GM18951 (cell line): ENCODE data around the gene KRTAP5-8.
"Not testable (repeated sequence)": the region's sequence is repeated elsewhere in the genome, so short reads cannot be mapped to it uniquely, and the experiment has no call there.

Experiments used
- POLR2A ChIP-seq: IDR thresholded peaks from 4 replicates; pipeline ENCODE4 v1.6.1; 2011; ENCODE audit warnings: mild to moderate bottlenecking; ENCODE audit not compliant: insufficient read length, insufficient read depth; ENCODE audit errors: extremely low read depth
- in situ Hi-C: fragments of 300-500 bp; cut with MboI; formaldehyde crosslinking; loops from one replicate; pipeline ENCODE4 v1.12.0; 2022; ENCODE audit warnings: low sequenced_read_pairs, mixed read lengths, inconsistent platforms; ENCODE audit not compliant: unreplicated experiment

The KRTAP5-8 gene

DNA sequence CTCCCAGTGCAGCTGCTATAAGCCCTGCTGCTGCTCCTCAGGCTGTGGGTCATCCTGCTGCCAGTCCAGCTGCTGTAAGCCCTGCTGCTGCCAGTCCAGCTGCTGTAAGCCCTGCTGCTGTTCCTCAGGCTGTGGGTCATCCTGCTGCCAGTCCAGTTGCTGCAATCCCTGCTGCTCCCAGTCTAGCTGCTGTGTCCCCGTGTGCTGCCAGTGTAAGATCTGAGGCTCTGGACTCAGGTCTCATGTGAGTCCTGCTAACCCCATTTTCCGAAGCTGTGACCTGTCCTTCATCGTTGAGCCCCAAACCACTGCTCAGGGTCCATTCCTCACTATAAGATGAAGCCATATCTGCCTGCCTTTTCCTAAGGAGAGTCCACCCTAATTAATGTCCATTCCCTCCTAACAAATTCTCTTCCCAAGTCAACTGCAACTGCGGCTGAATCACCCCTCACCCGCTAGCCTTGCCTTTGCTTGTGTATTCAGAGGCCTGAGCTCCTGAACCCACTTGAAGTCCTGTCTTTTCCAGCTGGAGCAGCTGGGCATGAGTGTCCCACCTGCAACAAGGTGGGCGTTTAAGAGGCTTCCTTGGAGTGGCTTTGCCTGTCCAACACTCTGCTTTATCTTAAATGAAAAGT lies 10.1 kb upstream of the KRTAP5-8 start:
- in situ Hi-C loops, result no loop called here

GRCh38 chr11:71530602-71531001 lies 7.2 kb upstream of the KRTAP5-8 start:
- no peak for TF ChIP-seq POLR2A
- in situ Hi-C loops, result no loop called here

More for the DNA sequence above, 10.1 kb upstream of the KRTAP5-8 start:
- no peak for TF ChIP-seq POLR2A

- no peak for TF ChIP-seq POLR2A
- in situ Hi-C loops, result no loop called here
Measured at GRCh38 chr11:71532036-71532610, 5.7 kb upstream of the KRTAP5-8 start.

- in situ Hi-C loops, result not testable (repeated sequence)
Measured at GRCh38 chr11:71534711-71535608, 2.9 kb upstream of the KRTAP5-8 start.

DNA sequence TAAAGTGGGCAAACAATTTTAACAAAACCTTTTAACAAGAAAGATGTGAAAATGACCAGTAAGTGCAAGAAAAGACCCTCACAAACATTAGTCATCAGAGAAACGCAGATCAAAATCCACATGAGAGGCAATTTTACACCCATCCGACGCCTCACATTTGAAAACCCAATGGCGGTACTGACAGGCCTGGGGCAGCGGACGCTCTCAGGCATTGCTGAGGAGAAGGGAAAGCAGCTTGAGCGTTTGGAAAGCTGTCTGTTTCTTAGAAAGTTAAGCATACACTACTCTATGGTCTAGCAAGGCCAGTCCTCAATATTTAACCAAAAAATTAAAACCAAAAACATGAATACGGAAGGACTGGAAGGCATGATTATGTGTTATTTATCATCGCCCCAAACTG lies 2.0 kb upstream of the KRTAP5-8 start:
- in situ Hi-C loops, result no loop called here
- no peak for TF ChIP-seq POLR2A

GRCh38 chr11:71537537-71537936 lies 288 bp upstream of the KRTAP5-8 start:
- TF ChIP-seq POLR2A, result no peak
- in situ Hi-C loops, result no loop called here

DNA sequence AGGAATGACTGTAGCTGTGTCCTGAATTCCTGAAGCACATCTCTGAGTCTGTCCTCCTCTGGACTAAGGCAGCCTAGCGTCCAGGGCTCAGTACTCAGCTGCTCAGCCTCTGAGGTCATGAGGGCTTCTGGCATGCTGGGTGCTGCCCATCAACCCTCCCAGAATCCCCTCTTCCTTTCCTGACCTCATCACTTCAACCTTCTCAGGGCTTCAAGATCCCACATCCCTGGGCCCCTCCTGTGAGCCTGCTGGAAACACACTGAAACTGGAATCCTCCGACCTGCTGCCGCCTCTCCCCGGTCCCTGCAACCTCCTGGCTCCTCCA lies 803 bp downstream of the KRTAP5-8 start:
- no peak for TF ChIP-seq POLR2A
- in situ Hi-C loops, result no loop called here

GRCh38 chr11:71539017-71539416 lies 1.2 kb downstream of the KRTAP5-8 start:
- in situ Hi-C loops, result no loop called here
- no peak for TF ChIP-seq POLR2A

DNA sequence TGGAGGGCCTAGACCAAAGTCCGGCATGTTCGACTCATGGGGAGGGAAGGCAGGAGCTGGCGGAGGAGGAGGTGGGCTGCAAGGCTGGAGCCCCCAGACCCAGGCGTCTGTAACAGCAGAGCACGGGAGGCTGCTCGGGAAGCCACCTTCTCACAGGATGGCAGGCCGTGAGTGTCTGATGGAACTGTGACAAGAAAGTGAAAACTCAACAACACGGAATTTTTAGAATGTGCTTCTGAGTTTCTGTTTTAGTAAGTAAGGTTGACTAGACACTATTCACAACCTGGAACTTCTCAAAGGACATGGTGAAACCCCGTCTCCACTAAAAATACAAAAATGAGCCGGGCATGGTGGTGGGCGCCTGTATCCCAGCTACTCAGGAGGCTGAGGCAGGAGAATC lies 2.1 kb downstream of the KRTAP5-8 start:
- in situ Hi-C loops, result not testable (repeated sequence)

DNA sequence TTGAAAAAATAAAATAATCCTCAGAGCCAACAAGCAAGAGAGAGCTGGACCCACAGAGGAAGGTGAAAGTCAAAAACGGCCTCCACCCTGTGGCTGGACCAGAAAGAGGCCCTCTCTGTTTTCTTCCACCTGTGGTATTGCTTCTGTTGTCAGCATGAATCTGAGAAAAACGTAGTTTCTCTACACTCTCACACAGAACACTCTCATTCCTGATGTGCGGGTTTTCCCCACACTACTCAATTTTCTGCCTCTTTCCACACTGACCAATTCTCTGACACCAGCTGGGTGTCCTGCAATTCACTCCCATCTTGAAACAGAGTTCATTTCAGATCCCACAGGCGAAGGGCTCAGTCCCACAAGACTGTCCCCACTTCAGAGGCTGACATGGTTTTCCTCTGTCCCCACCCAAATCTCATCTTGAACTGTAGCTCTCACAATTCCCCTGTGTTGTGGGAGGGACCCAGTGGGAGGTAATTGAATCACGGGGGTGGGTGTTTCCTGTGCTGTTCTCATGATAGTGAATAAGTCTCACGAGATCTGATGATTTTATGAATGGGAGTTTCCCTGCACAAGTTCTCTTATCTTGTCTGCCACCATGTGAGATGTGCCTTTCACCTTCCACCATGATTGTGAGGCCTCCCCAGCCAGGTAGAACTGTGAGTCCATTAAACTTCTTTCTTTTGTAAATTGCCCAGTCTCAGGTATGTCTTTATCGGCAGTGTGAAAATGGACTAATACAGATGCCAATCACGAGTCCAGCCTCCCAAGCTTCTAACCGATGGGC lies 2.9 kb downstream of the KRTAP5-8 start:
- in situ Hi-C loops, result not testable (repeated sequence)

GRCh38 chr11:71542382-71542781 lies 4.6 kb downstream of the KRTAP5-8 start:
- TF ChIP-seq POLR2A, result no peak
- in situ Hi-C loops, result no loop called here

- no peak for TF ChIP-seq POLR2A
- in situ Hi-C loops, result no loop called here
Measured at GRCh38 chr11:71542879-71543777, 5.3 kb downstream of the KRTAP5-8 start.

GRCh38 chr11:71543866-71544265 lies 6.0 kb downstream of the KRTAP5-8 start:
- TF ChIP-seq POLR2A, result no peak
- in situ Hi-C loops, result no loop called here
